ENCODE measurements around the gene STIM1.

Gene STIM1

GRCh38 chr11:3840870-3841425 lies 14.5 kb upstream of the STIM1 start, which contains the start of gene RHOG:
Gene RHOG (minus strand): TSS chr11:3840959. CDS start chr11:3828138, 12,821 bp downstream.
- no peak for TF ChIP-seq CTCF (IDR thresholded peaks at IDR 0.05; ENCODE audit: low read depth, low read length, missing control alignments)
- Histone ChIP-seq H3K36me3 (replicated peaks) (no peaks in the 10 kb centered on the region), H3K27ac (peak within 1 kb of the TSS; percentile 84), H3K4me3 (ENCODE audit: low read depth, low read length) (peak within 1 kb of the TSS; percentile 73), H3K27me3 (replicated peaks) (no peaks in the 10 kb centered on the region)
- in situ Hi-C loops (cut with HindIII; ENCODE audit: low pct_ligation_motif_present, low sequenced_read_pairs): loop anchor here (25.0 kb wide), 1 partner anchor 221 kb away; no protein-coding TSS in a partner anchor
- no peak for DNase-seq

- no peaks in the 10 kb centered on the region for H3K36me3 ChIP-seq (replicated peaks)
- TF ChIP-seq CTCF (IDR thresholded peaks at IDR 0.05; ENCODE audit: low read depth, low read length, missing control alignments): peak; percentile 85
These were observed 13.8 kb upstream of the STIM1 start for GRCh38 chr11:3841426-3842350.

GRCh38 chr11:3843326-3843725 lies 12.1 kb upstream of the STIM1 start:
- DNase-seq: no peak
- TF ChIP-seq CTCF (IDR thresholded peaks at IDR 0.05; ENCODE audit: low read depth, low read length, missing control alignments): no peak
- H3K4me3 ChIP-seq (ENCODE audit: low read depth, low read length): no peak overlapping the region
- H3K27ac ChIP-seq: no peak overlapping the region
- H3K27me3 ChIP-seq (replicated peaks): no peaks in the 10 kb centered on the region
- in situ Hi-C loops (cut with HindIII; ENCODE audit: low pct_ligation_motif_present, low sequenced_read_pairs): loop anchor here (25.0 kb wide), 1 partner anchor 219 kb away; no protein-coding TSS in a partner anchor
- H3K36me3 ChIP-seq (replicated peaks): no peaks in the 10 kb centered on the region

More at GRCh38 chr11:3841426-3842350, 13.8 kb upstream of the STIM1 start:
- peak overlapping the region; percentile 73 for H3K4me3 ChIP-seq (ENCODE audit: low read depth, low read length)
- no peaks in the 10 kb centered on the region for H3K27me3 ChIP-seq (replicated peaks)
- in situ Hi-C loops (cut with HindIII; ENCODE audit: low pct_ligation_motif_present, low sequenced_read_pairs): loop anchor here (25.0 kb wide), 1 partner anchor 221 kb away; no protein-coding TSS in a partner anchor
- H3K27ac ChIP-seq: peak overlapping the region; percentile 84
- DNase-seq: peak; percentile 84

GRCh38 chr11:3845246-3845645 lies 10.2 kb upstream of the STIM1 start:
- no peaks in the 10 kb centered on the region for H3K27me3 ChIP-seq (replicated peaks)
- H3K4me3 ChIP-seq (ENCODE audit: low read depth, low read length): no peak overlapping the region
- DNase-seq: no peak
- no peak overlapping the region for H3K27ac ChIP-seq
- in situ Hi-C loops (cut with HindIII; ENCODE audit: low pct_ligation_motif_present, low sequenced_read_pairs): loop anchor here (25.0 kb wide), 1 partner anchor 217 kb away; no protein-coding TSS in a partner anchor
- no peak for TF ChIP-seq CTCF (IDR thresholded peaks at IDR 0.05; ENCODE audit: low read depth, low read length, missing control alignments)
- no peaks in the 10 kb centered on the region for H3K36me3 ChIP-seq (replicated peaks)

GRCh38 chr11:3845670-3846069 lies 9.8 kb upstream of the STIM1 start:
- Histone ChIP-seq H3K36me3 (replicated peaks) (no peaks in the 10 kb centered on the region), H3K4me3 (ENCODE audit: low read depth, low read length) (no peak overlapping the region), H3K27me3 (replicated peaks) (no peaks in the 10 kb centered on the region), H3K27ac (no peak overlapping the region)
- DNase-seq: no peak
- in situ Hi-C loops (cut with HindIII; ENCODE audit: low pct_ligation_motif_present, low sequenced_read_pairs): loop anchor here (25.0 kb wide), 1 partner anchor 217 kb away; no protein-coding TSS in a partner anchor
- no peak for TF ChIP-seq CTCF (IDR thresholded peaks at IDR 0.05; ENCODE audit: low read depth, low read length, missing control alignments)

Data from brain microvascular endothelial cell (primary cell).